Mucosa of gallbladder (tissue), 1 donor: ENCODE measurements around the gene MAP4K1. TPM values are rescaled to one million over a fixed set of nuclear protein-coding genes. Genes with fewer than 3 reads are reported as not detected.
"Not testable (repeated sequence)": the region's sequence is repeated elsewhere in the genome, so short reads cannot be mapped to it uniquely, and the experiment has no call there.

ENCODE experiments used
- DNase-seq: peaks from one replicate; pipeline ENCODE4 v3.0.0-alpha.2; 2020; ENCODE audit warnings: low spot score
- total RNA-seq: library from RNA; stranded (reverse); gene quantifications from one replicate; pipeline ENCODE4 v1.2.1, GENCODE V29; 2021
- donor health status: DM: no; HTN: no; CAD: no.

The MAP4K1 gene
- total RNA-seq, 1 donor from 2014 or later: 8.2 TPM

DNA sequence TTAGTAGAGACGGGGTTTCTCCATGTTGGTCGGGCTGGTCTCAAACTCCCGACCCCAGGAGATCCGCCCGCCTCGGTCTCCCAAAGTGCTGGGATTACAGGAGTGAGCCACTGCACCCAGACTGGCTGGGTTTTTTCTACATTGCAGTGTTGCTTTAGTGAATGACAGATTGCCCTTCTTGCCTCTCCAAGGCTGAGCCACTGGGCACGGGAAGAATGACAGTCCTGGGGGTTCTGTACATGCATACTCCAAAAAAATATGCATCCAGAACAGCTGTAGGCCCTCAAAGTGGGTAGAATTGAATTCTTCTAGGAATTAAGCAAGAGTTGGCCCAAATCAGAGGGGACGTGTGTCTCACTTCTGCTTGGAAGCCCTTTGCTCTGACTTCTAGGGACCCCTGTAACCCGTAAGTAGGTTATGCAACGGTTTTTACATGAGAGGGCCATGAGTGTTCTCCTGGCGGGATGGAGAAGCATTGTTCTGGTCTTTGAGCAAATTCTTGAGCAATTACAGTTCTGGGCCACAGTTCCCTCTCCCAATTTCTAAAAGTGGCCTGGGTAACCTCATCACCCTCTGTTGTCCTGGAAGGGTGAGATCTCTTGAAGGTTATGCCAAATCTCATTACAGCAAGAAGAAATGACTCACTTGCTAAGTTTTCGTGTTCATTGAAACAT, 33.3 kb upstream of the MAP4K1 start:
- DNase-seq: no peak

DNA sequence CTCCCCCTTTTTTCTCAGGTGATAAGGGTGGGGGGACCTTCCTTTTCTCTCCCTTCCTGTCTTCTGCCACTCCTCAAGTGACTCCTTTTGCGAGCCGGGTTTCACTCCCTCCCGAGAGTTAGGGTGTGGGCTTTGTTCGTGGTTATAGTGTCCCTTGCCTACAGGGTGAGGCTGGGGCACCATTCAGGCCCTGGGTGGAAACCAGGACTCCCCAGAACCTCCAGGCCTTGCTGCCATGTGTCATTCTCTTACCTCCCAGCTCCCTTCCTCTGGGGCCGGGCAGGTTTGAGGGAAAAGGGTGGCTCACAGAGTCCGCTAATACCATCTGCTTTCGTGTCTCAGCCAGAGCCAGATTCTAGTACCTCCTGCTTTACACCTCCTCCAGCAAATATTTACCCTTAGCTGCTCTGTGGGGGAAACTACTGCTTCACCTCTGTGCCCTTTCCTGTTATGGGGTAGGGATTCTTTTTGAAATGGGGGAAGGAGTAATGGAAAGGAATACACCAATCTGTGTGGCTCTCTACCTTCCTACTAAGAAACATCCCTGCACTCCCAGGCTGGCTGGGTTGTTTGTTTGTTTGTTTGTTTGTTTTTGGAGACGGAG, 32.5 kb upstream of the MAP4K1 start:
- DNase-seq: no peak

DNA sequence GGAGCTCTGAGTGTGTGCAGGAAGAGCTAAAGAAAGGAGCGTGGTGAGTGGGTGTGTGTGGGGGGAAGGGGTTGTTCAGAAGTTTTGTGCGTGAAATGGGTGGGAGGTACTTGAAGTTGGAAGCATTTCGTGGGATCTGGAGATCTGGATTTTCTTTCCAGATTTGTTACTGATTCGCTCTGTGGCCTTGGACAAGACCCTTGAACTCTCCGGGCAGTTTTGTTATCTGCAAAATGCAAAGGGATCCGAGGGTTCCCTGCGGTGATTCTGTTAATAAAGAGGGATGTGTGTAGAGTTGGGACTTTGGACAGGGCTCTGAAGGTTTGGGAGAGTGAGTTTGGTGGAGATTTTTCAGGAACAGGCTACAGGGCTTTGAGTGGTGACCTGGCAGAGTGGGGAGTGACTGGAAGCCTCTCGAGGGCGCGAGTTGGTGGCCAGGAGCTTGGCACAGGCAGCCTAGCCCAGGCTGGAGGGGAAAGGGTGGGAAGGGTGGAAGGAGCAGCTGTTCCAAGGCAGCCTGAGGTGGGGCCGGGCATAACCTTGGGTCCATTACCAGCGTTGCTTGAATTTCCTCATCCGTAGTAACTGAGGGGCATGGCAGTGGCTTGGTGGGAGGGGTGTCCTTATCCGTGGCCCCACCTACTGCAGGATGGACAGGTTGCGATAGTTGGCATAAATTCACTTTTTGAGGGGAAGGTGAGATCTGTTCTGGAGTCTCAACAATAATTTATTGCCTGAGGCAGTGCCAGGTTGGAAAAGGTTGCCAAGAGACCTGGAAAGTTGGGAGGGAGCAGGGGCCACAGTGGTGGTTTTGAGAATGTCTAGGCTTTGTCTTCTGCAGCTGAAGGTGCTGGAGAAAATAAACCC, 31.8 kb upstream of the MAP4K1 start:
- peak; percentile 54 for DNase-seq

- no peak for DNase-seq
These were observed 31.1 kb upstream of the MAP4K1 start for GRCh38 chr19:38648769-38649304.

GRCh38 chr19:38647966-38648768, 30.4 kb upstream of the MAP4K1 start:
- DNase-seq: no peak

- DNase-seq: peak; percentile 100
These were observed 29.7 kb upstream of the MAP4K1 start, which contains the start of gene ACTN4 for GRCh38 chr19:38647368-38647965. ACTN4 (plus strand) TSS chr19:38647649; CDS start chr19:38647746, 97 bp downstream.

- no peak for DNase-seq
These were observed 27.0 kb upstream of the MAP4K1 start for GRCh38 chr19:38644719-38645118.

- no peak for DNase-seq
These were observed 24.4 kb upstream of the MAP4K1 start for GRCh38 chr19:38642176-38642575.

DNA sequence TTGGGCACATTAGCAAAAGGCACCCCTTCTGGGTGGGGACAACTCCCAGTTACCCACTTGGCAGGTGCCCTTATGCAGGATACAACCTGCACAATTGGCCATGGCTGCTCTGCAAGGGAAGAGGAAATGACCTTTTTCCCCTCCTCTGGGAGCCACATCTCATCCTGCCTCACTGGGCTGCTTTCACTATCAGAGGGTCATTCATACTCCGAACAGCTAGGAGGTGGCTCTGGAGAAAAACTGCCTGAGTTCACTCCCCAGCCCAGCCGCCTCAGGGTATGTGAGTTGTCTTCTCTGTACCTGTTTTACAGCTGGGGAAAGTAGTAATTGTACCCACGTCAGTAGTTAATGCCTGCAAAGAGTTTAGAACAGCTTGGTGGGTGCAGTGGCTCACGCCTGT, 22.6 kb upstream of the MAP4K1 start:
- DNase-seq: no peak

DNA sequence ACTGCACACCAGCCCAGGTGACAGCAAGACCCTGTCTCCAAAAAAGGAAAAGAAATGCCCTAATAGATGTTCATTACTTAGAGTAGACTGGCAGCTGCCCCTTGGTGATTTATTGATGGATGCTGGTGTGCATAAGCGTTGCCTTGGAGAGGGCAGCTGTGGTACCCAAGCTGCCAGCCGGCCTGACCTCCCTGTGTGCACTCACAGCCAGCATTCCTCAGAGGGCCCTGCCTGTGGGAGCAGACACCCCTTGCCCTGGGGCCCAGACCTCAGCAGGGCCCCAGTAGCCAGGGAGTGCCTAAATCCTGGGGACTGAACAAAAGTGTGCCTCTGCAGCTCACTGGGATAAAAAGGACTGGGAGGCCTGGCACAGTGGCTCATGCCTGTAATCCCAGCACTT, 21.9 kb upstream of the MAP4K1 start:
- DNase-seq: no peak

- DNase-seq: no peak
These were observed 20.7 kb upstream of the MAP4K1 start for GRCh38 chr19:38638461-38638860.

- DNase-seq: no peak
These were observed 18.0 kb upstream of the MAP4K1 start for GRCh38 chr19:38635483-38636399.

DNA sequence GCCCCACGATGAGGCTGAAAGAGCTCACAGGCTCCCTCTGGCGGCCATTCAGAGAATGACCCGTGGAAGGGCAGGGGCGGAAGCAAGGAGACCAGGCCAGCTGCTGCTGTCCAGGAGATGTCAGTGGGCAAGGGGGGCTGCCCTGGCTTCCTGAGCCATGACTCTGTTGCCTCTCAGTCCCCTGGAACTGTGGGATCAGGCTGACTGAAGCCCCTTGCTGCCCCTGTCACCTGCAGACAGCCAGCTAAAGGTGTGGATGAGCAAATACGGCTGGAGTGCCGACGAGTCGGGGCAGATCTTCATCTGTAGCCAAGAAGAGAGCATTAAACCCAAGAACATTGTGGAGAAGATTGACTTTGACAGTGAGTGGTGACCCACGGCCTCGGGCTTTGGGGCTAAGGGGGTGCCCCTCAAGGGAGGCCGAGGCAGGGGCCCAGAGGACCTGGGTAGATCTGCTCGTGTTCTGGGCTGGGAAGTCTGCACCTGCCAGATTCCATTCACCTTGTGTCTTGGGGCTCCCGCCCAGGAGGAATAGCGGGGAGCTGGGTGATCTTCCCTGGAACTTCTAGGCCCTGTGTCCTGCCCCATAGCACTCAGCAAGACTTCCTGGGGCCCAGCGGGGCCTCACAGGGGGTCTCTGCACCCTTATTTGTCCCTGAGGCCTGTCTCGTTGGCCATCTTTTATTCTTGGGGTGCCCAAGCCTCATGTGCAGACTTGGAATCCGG, 17.2 kb upstream of the MAP4K1 start:
- peak; percentile 76 for DNase-seq

GRCh38 chr19:38632476-38633213, 14.9 kb upstream of the MAP4K1 start:
- DNase-seq: no peak

- not testable (repeated sequence) for DNase-seq
These were observed 14.2 kb upstream of the MAP4K1 start for GRCh38 chr19:38631811-38632475.

- DNase-seq: not testable (repeated sequence)
These were observed 13.5 kb upstream of the MAP4K1 start for GRCh38 chr19:38631301-38631700.

- DNase-seq: no peak
These were observed 11.8 kb upstream of the MAP4K1 start for GRCh38 chr19:38629568-38629967.

DNA sequence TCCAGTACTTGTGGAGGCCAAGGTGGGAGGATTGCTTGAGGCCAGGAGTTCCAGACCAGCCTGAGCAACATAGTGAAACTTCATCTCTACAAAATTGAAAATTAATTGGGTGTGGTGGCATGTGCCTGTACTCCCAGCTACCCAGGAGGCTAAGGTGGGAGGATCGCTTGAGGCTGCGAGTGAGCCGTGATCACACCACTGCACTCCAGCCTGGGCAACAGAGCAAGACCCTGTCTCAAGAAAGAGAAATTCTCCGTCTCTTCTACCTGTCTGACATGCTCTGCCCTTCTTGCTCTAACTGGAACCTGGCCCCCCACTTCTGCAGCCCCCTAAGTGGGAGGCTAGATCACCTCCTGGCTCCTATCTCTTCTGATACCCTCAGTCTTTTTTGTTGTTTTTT, 8.6 kb upstream of the MAP4K1 start:
- DNase-seq: no peak
